GM12864 (cell line): Measurements from ENCODE around the gene FLNB.

Experiments used
- DNase-seq: peaks from one replicate; pipeline ENCODE4 v3.0.0-alpha.2; 2011; ENCODE audit warnings: low read depth
- H3K4me3 ChIP-seq: 2 replicates; pipeline ENCODE4 v1.5.1; 2011; ENCODE audit warnings: mild to moderate bottlenecking, low read depth, low read length, control low read depth
- CTCF ChIP-seq: IDR thresholded peaks from 2 replicates; pipeline ENCODE4 v1.5.1; 2011; ENCODE audit warnings: low read depth, mild to moderate bottlenecking, moderate library complexity, low read length, control low read depth, inconsistent platforms; ENCODE audit errors: missing control alignments

Gene FLNB

GRCh38 chr3:58170376-58170775 lies 162.2 kb downstream of the FLNB start:
- no peak overlapping the region for H3K4me3 ChIP-seq
- no peak for TF ChIP-seq CTCF
- no peak for DNase-seq

- no peak for TF ChIP-seq CTCF
- DNase-seq, result no peak
- no peak overlapping the region for H3K4me3 ChIP-seq
Observed at GRCh38 chr3:58171126-58171525, 162.9 kb downstream of the FLNB start.

- no peak overlapping the region for H3K4me3 ChIP-seq
- TF ChIP-seq CTCF, result no peak
- no peak for DNase-seq
Observed at GRCh38 chr3:58173029-58173668, 164.9 kb downstream of the FLNB start.

GRCh38 chr3:58173669-58174398 lies 165.6 kb downstream of the FLNB start:
- TF ChIP-seq CTCF, result peak; percentile 52
- H3K4me3 ChIP-seq, result no peak overlapping the region
- no peak for DNase-seq

GRCh38 chr3:58175187-58175436 lies 166.9 kb downstream of the FLNB start:
- TF ChIP-seq CTCF, result no peak
- no peak overlapping the region for H3K4me3 ChIP-seq
- no peak for DNase-seq

- H3K4me3 ChIP-seq, result no peak overlapping the region
- DNase-seq, result no peak
- TF ChIP-seq CTCF, result no peak
Observed at GRCh38 chr3:58175437-58176184, 167.4 kb downstream of the FLNB start.

GRCh38 chr3:58176185-58176530 lies 167.9 kb downstream of the FLNB start:
- TF ChIP-seq CTCF, result no peak
- no peak overlapping the region for H3K4me3 ChIP-seq
- DNase-seq, result no peak
